ENCODE measurements around the gene ZNF586.
"Not testable (repeated sequence)": the region's sequence is repeated elsewhere in the genome, so short reads cannot be mapped to it uniquely, and the experiment has no call there.

Gene ZNF586

GRCh38 chr19:57815247-57816075 lies 46.0 kb downstream of the ZNF586 start:
- CTCF ChIA-PET: interaction anchor here (1.1 to 2.2 kb wide), 3 partner anchors 10 to 31 kb away, joined by 3 to 5 read pairs (median 3); partner anchors contain the start of gene ZNF587B

GRCh38 chr19:57816652-57817051 lies 47.2 kb downstream of the ZNF586 start:
- ChIA-PET POLR2A (no interaction called here), CTCF (no interaction called here)
- no peak for TF ChIP-seq CTCF (IDR thresholded peaks at IDR 0.05; ENCODE audit: control extremely low read depth, extremely low read depth, low read depth, missing control alignments)
- no peak for DNase-seq (ENCODE audit: extremely low spot score)

More at GRCh38 chr19:57815247-57816075, 46.0 kb downstream of the ZNF586 start:
- POLR2A ChIA-PET: interaction anchor here (1.0 kb wide), 2 partner anchors 13 to 547 kb away, joined by 3 to 5 read pairs; partner anchors contain the start of gene ZNF497
- no peak for TF ChIP-seq CTCF (IDR thresholded peaks at IDR 0.05; ENCODE audit: control extremely low read depth, extremely low read depth, low read depth, missing control alignments)
- DNase-seq (ENCODE audit: extremely low spot score): no peak

DNA sequence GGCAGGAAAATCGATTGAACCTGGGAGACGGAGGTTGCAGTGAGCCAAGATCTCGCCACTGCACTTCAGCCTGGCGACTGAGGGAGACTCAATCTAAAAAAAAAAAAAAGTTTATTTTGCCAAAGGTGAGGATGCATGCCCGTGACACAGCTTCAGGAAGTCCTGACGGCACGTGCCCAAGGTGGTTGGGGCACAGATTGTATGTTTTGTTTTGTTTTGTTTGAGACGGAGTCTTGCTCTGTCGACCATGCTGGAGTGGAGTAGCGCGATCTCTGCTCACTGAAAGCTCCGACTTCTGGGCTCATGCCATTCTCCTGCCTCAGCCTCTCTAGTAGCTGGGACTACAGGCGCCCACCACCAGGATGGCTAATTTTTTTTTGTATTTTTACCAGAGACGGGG lies 48.5 kb downstream of the ZNF586 start:
- ChIA-PET POLR2A (no interaction called here), CTCF (no interaction called here)
- TF ChIP-seq CTCF (IDR thresholded peaks at IDR 0.05; ENCODE audit: control extremely low read depth, extremely low read depth, low read depth, missing control alignments): no peak
- DNase-seq (ENCODE audit: extremely low spot score): no peak

- no peak for TF ChIP-seq CTCF (IDR thresholded peaks at IDR 0.05; ENCODE audit: control extremely low read depth, extremely low read depth, low read depth, missing control alignments)
- DNase-seq (ENCODE audit: extremely low spot score): no peak
- CTCF ChIA-PET: interaction anchor here (1.0 kb wide), 1 partner anchor 17 kb away, joined by 3 read pairs; no protein-coding TSS in a partner anchor
- POLR2A ChIA-PET: no interaction called here
These were observed 48.9 kb downstream of the ZNF586 start for GRCh38 chr19:57818378-57818777.

DNA sequence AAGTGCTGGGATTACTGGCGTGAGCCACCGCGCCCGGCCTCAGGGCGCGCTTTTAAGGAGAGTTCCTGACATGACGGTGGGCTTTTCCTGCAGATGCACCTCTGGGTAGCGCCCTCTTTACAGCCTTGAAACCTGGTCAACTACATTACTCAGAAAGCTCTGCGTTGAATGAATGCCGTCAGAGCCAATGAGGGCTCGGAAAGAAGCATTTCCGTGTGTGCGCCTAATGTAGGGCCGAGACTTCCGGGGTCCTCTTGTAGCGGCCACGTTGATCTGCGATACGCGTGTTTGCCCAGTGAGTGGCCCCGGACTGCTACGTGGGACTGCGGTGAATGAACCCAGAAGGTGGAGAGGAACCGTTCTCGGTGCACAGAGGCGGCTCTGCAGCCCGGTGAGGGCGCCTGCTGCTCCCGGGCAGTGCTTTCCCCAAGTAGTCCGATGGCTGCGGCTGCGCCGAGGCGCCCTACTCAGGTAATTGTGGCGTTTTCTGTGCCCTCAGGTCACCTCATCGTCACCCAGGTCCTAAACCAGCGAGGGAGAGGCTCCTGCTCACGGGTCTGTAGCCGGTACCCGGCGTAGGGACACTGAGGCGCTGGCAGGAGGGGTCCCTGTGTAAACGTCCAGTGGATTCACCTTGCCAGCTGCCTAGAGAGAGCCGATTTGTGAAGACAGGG lies 50.1 kb downstream of the ZNF586 start:
- ChIA-PET CTCF (interaction anchor here (0.8 to 1.5 kb wide), 7 partner anchors 9 to 85 kb away, joined by 3 to 4 read pairs (median 3); no protein-coding TSS in a partner anchor), POLR2A (interaction anchor here (0.6 kb wide), 1 partner anchor 348 kb away, joined by 5 read pairs; no protein-coding TSS in a partner anchor)
- peak; percentile 47 for TF ChIP-seq CTCF (IDR thresholded peaks at IDR 0.05; ENCODE audit: control extremely low read depth, extremely low read depth, low read depth, missing control alignments)
- peak; percentile 93 for DNase-seq (ENCODE audit: extremely low spot score)

DNA sequence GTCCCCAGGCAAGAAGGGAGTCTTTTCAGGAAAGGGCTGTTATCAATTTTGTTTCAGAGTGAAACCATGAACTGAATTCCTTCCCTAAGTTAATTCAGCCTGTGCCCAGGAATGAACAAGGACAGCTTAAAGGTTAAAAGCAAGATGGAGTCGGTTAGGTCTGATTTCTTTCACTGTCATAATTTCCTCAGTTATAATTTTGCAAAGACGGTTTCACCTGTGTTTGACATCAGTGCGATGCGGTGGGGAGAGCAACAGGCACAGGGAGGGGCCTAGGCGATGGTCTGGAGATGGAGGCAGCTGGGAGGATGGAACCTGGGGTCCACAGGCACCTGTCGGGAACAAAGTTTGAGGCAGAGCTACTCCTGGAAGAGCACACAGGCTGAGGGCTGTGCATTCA lies 51.1 kb downstream of the ZNF586 start:
- POLR2A ChIA-PET: interaction anchor here (0.8 kb wide), 1 partner anchor 32 kb away, joined by 4 read pairs; no protein-coding TSS in a partner anchor
- no peak for TF ChIP-seq CTCF (IDR thresholded peaks at IDR 0.05; ENCODE audit: control extremely low read depth, extremely low read depth, low read depth, missing control alignments)
- CTCF ChIA-PET: interaction anchor here (0.8 to 1.5 kb wide), 4 partner anchors 9 to 84 kb away, joined by 3 to 4 read pairs (median 3); partner anchors contain the start of gene ZNF587B
- no peak for DNase-seq (ENCODE audit: extremely low spot score)

- ChIA-PET CTCF (interaction anchor here (1.3 kb wide), 2 partner anchors 9 to 26 kb away, joined by 3 read pairs; partner anchors contain the start of gene ZNF587B), POLR2A (interaction anchor here (0.8 kb wide), 1 partner anchor 31 kb away, joined by 4 read pairs; no protein-coding TSS in a partner anchor)
- not testable (repeated sequence) for DNase-seq (ENCODE audit: extremely low spot score)
These were observed 51.6 kb downstream of the ZNF586 start for GRCh38 chr19:57821095-57821494.

DNA sequence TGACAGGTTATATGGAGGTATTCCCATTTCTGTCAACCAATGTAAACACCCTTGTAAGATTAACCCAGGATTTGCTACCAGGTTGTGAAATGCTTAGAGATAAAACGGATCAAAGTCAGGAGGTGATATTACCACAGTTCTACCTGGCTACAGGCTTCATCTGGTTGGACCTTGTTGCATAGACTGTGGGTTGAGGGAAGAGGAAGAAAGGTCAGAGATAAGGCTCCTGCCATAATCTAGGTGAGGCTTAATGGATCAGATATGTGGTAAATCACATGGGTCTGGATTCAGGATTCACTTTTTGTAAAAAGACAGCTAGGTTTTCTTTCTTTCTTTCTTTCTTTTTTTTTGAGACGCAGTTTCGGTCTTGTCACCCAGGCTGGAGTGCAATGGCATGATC lies 52.0 kb downstream of the ZNF586 start:
- POLR2A ChIA-PET; DNase-seq (ENCODE audit: extremely low spot score): not testable (repeated sequence)
- CTCF ChIA-PET: interaction anchor here (1.3 kb wide), 2 partner anchors 8 to 25 kb away, joined by 3 read pairs; partner anchors contain the start of gene ZNF587B

GRCh38 chr19:57823155-57823554 lies 53.7 kb downstream of the ZNF586 start:
- CTCF ChIA-PET; POLR2A ChIA-PET; DNase-seq (ENCODE audit: extremely low spot score): not testable (repeated sequence)

DNA sequence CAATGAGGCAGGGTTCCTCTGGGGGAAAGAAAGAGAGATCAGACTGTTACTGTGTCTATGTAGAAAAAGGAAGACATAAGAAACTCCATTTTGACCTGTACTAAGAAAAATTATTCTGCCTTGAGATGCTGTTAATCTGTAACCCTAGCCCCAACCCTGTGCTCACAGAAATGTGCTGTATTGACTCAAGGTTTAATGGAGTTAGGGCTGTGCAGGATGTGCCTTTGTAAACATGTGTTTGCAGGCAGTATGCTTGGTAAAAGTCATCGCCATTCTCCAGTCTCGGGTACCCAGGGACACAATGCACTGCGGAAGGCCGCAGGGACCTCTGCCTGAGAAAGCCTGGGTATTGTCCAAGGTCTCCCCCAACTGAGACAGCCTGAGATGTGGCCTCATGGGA lies 54.1 kb downstream of the ZNF586 start:
- CTCF ChIA-PET; DNase-seq (ENCODE audit: extremely low spot score); POLR2A ChIA-PET: not testable (repeated sequence)
